SK-N-SH treated with all-trans-retinoic acid at 6 μM for 48 hours (cell line): ENCODE data around the gene CSGALNACT2.

Source experiments
- ATAC-seq: fragments of 200-7000 bp; cut with Tn5 transposase; 3 replicates; pipeline ENCODE4 v1.9.1; 2020; ENCODE audit warnings: mild to moderate bottlenecking, moderate library complexity
- ARNTL ChIP-seq: fragments of 450-650 bp; formaldehyde crosslinking; IDR thresholded peaks from 2 replicates; pipeline ENCODE4 v1.5.0; 2020; ENCODE audit warnings: low read depth, mild to moderate bottlenecking, moderate library complexity, borderline replicate concordance
- CSDC2 ChIP-seq: fragments of 250-450 bp; sonication (Bioruptor Pico); IDR thresholded peaks from 2 replicates; pipeline ENCODE4 v1.5.0; 2020; ENCODE audit warnings: mild to moderate bottlenecking, moderate library complexity
- ESRRG ChIP-seq: fragments of 250-450 bp; sonication (Bioruptor Pico); IDR thresholded peaks from 2 replicates; pipeline ENCODE4 v1.6.1; 2021; ENCODE audit warnings: mild to moderate bottlenecking
- GLIS3 ChIP-seq: fragments of 250-450 bp; sonication (Bioruptor Pico); IDR thresholded peaks from 2 replicates; pipeline ENCODE4 v1.5.0; 2020; ENCODE audit warnings: mild to moderate bottlenecking, moderate library complexity
- ISL1 ChIP-seq: fragments of 250-450 bp; sonication (Bioruptor Pico); IDR thresholded peaks from 2 replicates; pipeline ENCODE4 v2.1.2; 2022; ENCODE audit warnings: mild to moderate bottlenecking, moderate library complexity
- OSR1 ChIP-seq: fragments of 250-450 bp; sonication (Bioruptor Pico); IDR thresholded peaks from 2 replicates; pipeline ENCODE4 v1.8.0; 2022; ENCODE audit warnings: moderate library complexity, mild to moderate bottlenecking, inconsistent platforms
- PPARA ChIP-seq: fragments of 250-450 bp; sonication (Bioruptor Pico); IDR thresholded peaks from 2 replicates; pipeline ENCODE4 v1.5.0; 2020; ENCODE audit warnings: mild to moderate bottlenecking, borderline replicate concordance
- RARB ChIP-seq: fragments of 250-450 bp; sonication (Bioruptor Pico); IDR thresholded peaks from 2 replicates; pipeline ENCODE4 v1.8.0; 2021; ENCODE audit warnings: mild to moderate bottlenecking, moderate library complexity
- TCF4 ChIP-seq: fragments of 250-450 bp; sonication (Bioruptor Pico); IDR thresholded peaks from 2 replicates; pipeline ENCODE4 v1.8.0; 2021; ENCODE audit warnings: mild to moderate bottlenecking, moderate library complexity, borderline replicate concordance
- TOX ChIP-seq: fragments of 250-450 bp; sonication (Bioruptor Pico); IDR thresholded peaks from 2 replicates; pipeline ENCODE4 v1.8.0; 2021; ENCODE audit warnings: mild to moderate bottlenecking, moderate library complexity, borderline replicate concordance
- ZC3H10 ChIP-seq: fragments of 250-450 bp; sonication (Bioruptor Pico); IDR thresholded peaks from 2 replicates; pipeline ENCODE4 v1.5.1; 2021; ENCODE audit warnings: mild to moderate bottlenecking, moderate library complexity
- ZFP3 ChIP-seq: fragments of 250-450 bp; sonication (Bioruptor Pico); IDR thresholded peaks from 2 replicates; pipeline ENCODE4 v1.5.0; 2020; ENCODE audit warnings: mild to moderate bottlenecking, moderate library complexity
- ZFP30 ChIP-seq: fragments of 450-650 bp; formaldehyde crosslinking; IDR thresholded peaks from 2 replicates; pipeline ENCODE4 v1.5.0; 2022; ENCODE audit warnings: mild to moderate bottlenecking, moderate library complexity
- ZNF565 ChIP-seq: fragments of 450-650 bp; formaldehyde crosslinking; conservative IDR thresholded peaks from 2 replicates; pipeline ENCODE4 v1.5.0; 2020; ENCODE audit warnings: low read depth, mild to moderate bottlenecking, moderate library complexity
- ZNF70 ChIP-seq: fragments of 450-650 bp; formaldehyde crosslinking; IDR thresholded peaks from 2 replicates; pipeline ENCODE4 v1.5.0; 2020; ENCODE audit warnings: mild to moderate bottlenecking, moderate library complexity
- ZNF8 ChIP-seq: fragments of 450-650 bp; formaldehyde crosslinking; IDR thresholded peaks from 2 replicates; pipeline ENCODE4 v1.5.0; 2020; ENCODE audit warnings: mild to moderate bottlenecking, moderate library complexity
- TF ChIP-seq, protein P1 (sequence below): fragments of 250-450 bp; sonication (Bioruptor Pico); IDR thresholded peaks from 2 replicates; pipeline ENCODE4 v1.5.1; 2021; ENCODE audit warnings: mild to moderate bottlenecking, moderate library complexity
- TF ChIP-seq, protein P2 (sequence below): fragments of 250-450 bp; sonication (Bioruptor Pico); IDR thresholded peaks from 2 replicates; pipeline ENCODE4 v1.5.1; 2020; ENCODE audit warnings: low read depth, mild to moderate bottlenecking, moderate library complexity
- TF ChIP-seq, protein P3 (sequence below): fragments of 250-450 bp; sonication (Bioruptor Pico); IDR thresholded peaks from 2 replicates; pipeline ENCODE4 v1.5.0; 2020; ENCODE audit warnings: mild to moderate bottlenecking, moderate library complexity
- TF ChIP-seq, protein P4 (sequence below): fragments of 250-450 bp; sonication (Bioruptor Pico); IDR thresholded peaks from 2 replicates; pipeline ENCODE4 v1.8.0; 2021; ENCODE audit warnings: low read depth, mild to moderate bottlenecking, moderate library complexity, borderline replicate concordance

The CSGALNACT2 gene

DNA sequence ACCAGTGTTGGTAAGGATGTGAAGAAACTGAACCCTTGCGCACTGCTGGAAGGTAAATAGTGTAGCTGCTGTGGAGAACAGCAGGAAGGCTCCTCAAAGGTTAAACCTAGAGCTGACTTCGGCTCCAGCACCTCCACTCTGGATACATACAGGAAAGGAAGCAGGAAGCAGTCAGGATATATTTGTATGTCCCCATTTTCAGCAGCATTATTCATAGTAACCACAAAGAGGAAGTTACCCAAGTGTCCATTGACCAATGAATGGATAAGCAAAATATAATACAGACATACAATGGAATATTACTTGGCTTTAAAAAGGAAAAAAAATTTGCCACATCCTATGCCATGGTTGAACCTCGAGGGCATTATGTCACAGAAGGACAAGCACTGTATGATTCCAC, 46.4 kb upstream of the CSGALNACT2 start (continued):
- TF ChIP-seq, protein P1, sequence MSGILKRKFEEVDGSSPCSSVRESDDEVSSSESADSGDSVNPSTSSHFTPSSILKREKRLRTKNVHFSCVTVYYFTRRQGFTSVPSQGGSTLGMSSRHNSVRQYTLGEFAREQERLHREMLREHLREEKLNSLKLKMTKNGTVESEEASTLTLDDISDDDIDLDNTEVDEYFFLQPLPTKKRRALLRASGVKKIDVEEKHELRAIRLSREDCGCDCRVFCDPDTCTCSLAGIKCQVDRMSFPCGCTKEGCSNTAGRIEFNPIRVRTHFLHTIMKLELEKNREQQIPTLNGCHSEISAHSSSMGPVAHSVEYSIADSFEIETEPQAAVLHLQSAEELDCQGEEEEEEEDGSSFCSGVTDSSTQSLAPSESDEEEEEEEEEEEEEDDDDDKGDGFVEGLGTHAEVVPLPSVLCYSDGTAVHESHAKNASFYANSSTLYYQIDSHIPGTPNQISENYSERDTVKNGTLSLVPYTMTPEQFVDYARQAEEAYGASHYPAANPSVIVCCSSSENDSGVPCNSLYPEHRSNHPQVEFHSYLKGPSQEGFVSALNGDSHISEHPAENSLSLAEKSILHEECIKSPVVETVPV, result no peak
- no peak for TF ChIP-seq ZNF565 (CRISPR knock-in tag)
- no peak for TF ChIP-seq ARNTL (CRISPR knock-in tag)
- TF ChIP-seq, protein P2, sequence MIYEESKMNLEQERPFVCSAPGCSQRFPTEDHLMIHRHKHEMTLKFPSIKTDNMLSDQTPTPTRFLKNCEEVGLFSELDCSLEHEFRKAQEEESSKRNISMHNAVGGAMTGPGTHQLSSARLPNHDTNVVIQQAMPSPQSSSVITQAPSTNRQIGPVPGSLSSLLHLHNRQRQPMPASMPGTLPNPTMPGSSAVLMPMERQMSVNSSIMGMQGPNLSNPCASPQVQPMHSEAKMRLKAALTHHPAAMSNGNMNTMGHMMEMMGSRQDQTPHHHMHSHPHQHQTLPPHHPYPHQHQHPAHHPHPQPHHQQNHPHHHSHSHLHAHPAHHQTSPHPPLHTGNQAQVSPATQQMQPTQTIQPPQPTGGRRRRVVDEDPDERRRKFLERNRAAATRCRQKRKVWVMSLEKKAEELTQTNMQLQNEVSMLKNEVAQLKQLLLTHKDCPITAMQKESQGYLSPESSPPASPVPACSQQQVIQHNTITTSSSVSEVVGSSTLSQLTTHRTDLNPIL, result no peak
- no peak for TF ChIP-seq TOX (CRISPR knock-in tag)

DNA sequence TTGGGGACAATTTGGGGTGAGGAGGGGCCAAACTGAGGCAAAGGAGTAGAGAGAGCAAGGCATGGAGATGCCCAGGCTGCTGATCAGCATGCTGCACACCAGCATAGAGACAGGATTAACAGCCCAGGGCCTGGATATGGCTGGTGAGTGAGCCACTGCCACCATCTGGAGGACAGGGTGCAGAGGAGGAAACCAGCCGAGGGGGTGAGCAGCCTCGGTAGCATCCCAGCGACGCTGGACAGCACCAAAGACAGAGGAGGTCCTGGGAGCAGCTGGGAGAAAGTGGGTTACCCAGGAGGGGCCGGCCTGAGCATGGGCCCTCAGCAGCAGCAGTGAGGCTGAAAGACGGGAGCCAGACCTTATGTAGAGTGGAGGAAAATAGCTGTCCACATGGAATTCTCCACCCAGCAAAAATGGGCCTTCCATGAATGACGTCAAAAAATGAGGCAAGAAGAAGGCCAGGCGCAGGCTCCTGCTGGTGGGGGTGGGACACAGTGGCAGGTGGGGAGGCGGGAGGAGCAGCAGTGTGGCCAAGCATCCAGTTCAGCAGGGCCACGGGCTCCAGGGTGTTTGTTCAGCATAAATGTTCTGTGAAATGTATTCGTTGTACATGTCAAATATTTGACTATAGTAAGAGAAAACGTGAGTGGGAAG, 44.7 kb upstream of the CSGALNACT2 start:
- TF ChIP-seq ZNF8 (CRISPR knock-in tag) (no peak), PPARA (CRISPR knock-in tag) (no peak), CSDC2 (CRISPR knock-in tag) (no peak), ZFP3 (CRISPR knock-in tag) (no peak), OSR1 (no peak), ARNTL (CRISPR knock-in tag) (no peak), ZFP30 (no peak), ISL1 (CRISPR knock-in tag) (no peak), ZNF70 (CRISPR knock-in tag) (no peak), ZNF565 (CRISPR knock-in tag) (no peak), ESRRG (CRISPR knock-in tag) (no peak), TOX (CRISPR knock-in tag) (no peak), TCF4 (CRISPR knock-in tag) (no peak), RARB (CRISPR knock-in tag) (no peak), ZC3H10 (CRISPR knock-in tag) (no peak), GLIS3 (CRISPR knock-in tag) (no peak)
- TF ChIP-seq, protein P2, result no peak
- TF ChIP-seq, protein P3, sequence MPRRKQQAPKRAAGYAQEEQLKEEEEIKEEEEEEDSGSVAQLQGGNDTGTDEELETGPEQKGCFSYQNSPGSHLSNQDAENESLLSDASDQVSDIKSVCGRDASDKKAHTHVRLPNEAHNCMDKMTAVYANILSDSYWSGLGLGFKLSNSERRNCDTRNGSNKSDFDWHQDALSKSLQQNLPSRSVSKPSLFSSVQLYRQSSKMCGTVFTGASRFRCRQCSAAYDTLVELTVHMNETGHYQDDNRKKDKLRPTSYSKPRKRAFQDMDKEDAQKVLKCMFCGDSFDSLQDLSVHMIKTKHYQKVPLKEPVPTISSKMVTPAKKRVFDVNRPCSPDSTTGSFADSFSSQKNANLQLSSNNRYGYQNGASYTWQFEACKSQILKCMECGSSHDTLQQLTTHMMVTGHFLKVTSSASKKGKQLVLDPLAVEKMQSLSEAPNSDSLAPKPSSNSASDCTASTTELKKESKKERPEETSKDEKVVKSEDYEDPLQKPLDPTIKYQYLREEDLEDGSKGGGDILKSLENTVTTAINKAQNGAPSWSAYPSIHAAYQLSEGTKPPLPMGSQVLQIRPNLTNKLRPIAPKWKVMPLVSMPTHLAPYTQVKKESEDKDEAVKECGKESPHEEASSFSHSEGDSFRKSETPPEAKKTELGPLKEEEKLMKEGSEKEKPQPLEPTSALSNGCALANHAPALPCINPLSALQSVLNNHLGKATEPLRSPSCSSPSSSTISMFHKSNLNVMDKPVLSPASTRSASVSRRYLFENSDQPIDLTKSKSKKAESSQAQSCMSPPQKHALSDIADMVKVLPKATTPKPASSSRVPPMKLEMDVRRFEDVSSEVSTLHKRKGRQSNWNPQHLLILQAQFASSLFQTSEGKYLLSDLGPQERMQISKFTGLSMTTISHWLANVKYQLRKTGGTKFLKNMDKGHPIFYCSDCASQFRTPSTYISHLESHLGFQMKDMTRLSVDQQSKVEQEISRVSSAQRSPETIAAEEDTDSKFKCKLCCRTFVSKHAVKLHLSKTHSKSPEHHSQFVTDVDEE (CRISPR knock-in tag), result no peak
- TF ChIP-seq, protein P1, result no peak
- peak; percentile 78 for ATAC-seq

DNA sequence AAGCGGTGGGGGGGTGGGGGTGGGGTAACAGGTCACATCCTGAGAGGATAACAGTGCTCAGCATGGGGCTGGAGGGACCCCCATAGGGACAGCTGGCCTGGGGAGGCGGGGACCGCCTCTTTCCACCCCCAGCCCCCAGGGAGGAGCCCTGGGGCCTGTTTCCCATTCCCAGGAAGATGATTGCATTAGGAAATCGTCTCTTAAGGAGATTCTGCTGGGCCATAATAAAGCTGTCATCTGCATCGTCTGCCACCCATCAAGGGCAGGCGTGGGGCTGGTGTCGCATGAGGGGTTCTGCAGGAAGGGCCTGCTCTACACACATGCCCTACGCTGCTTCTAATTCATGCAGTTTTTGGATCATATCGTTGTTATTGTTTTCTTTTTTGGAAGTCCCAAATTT, 44.2 kb upstream of the CSGALNACT2 start:
- ATAC-seq, result no peak
- TF ChIP-seq ZFP30, result no peak
- TF ChIP-seq TOX (CRISPR knock-in tag), result no peak
- no peak for TF ChIP-seq ARNTL (CRISPR knock-in tag)
- no peak for TF ChIP-seq TCF4 (CRISPR knock-in tag)
- no peak for TF ChIP-seq ZC3H10 (CRISPR knock-in tag)
- TF ChIP-seq OSR1, result no peak
- TF ChIP-seq, protein P2, result no peak
- TF ChIP-seq, protein P4, sequence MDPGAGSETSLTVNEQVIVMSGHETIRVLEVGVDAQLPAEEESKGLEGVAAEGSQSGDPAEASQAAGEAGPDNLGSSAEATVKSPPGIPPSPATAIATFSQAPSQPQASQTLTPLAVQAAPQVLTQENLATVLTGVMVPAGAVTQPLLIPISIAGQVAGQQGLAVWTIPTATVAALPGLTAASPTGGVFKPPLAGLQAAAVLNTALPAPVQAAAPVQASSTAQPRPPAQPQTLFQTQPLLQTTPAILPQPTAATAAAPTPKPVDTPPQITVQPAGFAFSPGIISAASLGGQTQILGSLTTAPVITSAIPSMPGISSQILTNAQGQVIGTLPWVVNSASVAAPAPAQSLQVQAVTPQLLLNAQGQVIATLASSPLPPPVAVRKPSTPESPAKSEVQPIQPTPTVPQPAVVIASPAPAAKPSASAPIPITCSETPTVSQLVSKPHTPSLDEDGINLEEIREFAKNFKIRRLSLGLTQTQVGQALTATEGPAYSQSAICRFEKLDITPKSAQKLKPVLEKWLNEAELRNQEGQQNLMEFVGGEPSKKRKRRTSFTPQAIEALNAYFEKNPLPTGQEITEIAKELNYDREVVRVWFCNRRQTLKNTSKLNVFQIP (CRISPR knock-in tag), result no peak
- TF ChIP-seq ZNF8 (CRISPR knock-in tag), result no peak
- TF ChIP-seq ZNF565 (CRISPR knock-in tag), result no peak
- TF ChIP-seq ESRRG (CRISPR knock-in tag), result no peak
- TF ChIP-seq RARB (CRISPR knock-in tag), result no peak
- TF ChIP-seq, protein P1, result no peak
